Muscle layer of duodenum (tissue), 2 donors: ENCODE measurements around the gene C1QL3.

Experiments
- H3K27ac ChIP-seq: one replicate; pipeline ENCODE4 v1.7.0; 2013; ENCODE audit warnings: mild to moderate bottlenecking, low read length
- H3K27me3 ChIP-seq: one replicate; pipeline ENCODE4 v1.7.0; 2013; ENCODE audit warnings: low read depth, mild to moderate bottlenecking, control low read depth, low read length
- H3K36me3 ChIP-seq, 2 donors: one replicate each; pipeline ENCODE4 v1.7.0; 2013; ENCODE audit warnings: low read length in 2 of 2, control low read depth in 1 of 2, mild to moderate bottlenecking in 1 of 2; ENCODE audit not compliant: insufficient read depth in 2 of 2, control insufficient read depth in 1 of 2
- H3K4me1 ChIP-seq, 2 donors: one replicate each; pipeline ENCODE4 v1.7.0; 2013; ENCODE audit warnings: low read length in 2 of 2, mild to moderate bottlenecking in 2 of 2, control low read depth in 1 of 2, moderate library complexity in 1 of 2; ENCODE audit not compliant: insufficient read depth in 2 of 2, control insufficient read depth in 1 of 2
- H3K4me3 ChIP-seq, 2 donors: one replicate each; pipeline ENCODE4 v1.7.0; 2013; ENCODE audit warnings: low read length in 2 of 2, low read depth in 1 of 2, mild to moderate bottlenecking in 1 of 2
- H3K9me3 ChIP-seq, 2 donors: one replicate each; pipeline ENCODE4 v1.7.0; 2013; ENCODE audit warnings: low read length in 2 of 2, control low read depth in 1 of 2, mild to moderate bottlenecking in 1 of 2; ENCODE audit not compliant: control insufficient read depth in 1 of 2
- donor health status: healthy.

The C1QL3 gene

DNA sequence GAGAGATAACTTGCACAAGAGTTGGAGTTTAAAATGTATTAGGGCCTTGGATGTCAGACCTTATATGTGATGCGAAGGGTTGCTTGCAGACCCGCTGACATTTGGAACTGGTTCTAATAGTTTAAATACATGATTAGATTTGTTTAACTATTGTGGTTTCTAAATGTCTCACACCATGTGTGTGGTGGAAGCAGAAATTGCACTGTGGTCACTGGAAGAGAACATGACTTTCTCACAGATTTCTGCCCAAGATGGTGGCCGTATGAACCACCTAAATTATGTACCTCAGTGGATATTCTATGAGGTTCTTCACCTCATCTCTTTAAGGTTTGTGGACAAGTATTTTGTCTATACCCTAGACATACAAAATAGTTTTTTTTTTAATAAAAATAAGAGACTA is 8.2 kb upstream of the C1QL3 start:
- Histone ChIP-seq H3K27me3 (no peaks in the 10 kb centered on the region), H3K36me3 (no peaks in the 10 kb centered on the region), H3K4me3 (no peak overlapping the region), H3K4me1 (no peaks in the 10 kb centered on the region), H3K27ac (no peak overlapping the region), H3K9me3 (no peaks in the 10 kb centered on the region)

DNA sequence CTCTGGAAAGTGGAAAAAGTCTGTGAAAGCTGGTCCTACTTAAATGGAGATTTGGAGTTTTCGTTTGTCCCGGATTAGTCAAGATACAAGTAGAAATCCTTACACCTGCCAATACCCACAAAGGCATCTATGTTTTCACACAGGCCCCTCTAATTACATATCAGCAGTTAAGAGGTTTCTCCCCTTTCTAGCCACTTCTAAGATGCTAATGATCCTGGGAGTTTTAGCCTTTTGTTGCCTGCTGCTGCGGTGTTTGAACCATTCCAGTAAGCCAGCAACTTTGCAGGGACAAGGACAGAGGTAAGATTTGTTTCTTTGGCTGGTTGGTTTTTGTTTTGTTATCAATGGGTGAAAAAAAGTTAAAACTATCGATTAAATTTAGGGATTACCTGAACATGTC is 5.8 kb upstream of the C1QL3 start:
- no peak overlapping the region for H3K4me3 ChIP-seq

GRCh38 chr10:16520900-16521299 is 779 bp downstream of the C1QL3 start:
- Histone ChIP-seq H3K36me3 (no peaks in the 10 kb centered on the region), H3K27ac (no peak overlapping the region), H3K27me3 (peaks cover 14% of the 10 kb centered on the region), H3K4me1 (peaks cover 0 to 24% of the 10 kb centered on the region in 2 donors), H3K4me3 (peak overlapping the region in 1 of 2 donors; percentile 70), H3K9me3 (no peaks in the 10 kb centered on the region)

More for the DNA sequence above, 5.8 kb upstream of the C1QL3 start:
- Histone ChIP-seq H3K27ac (no peak overlapping the region), H3K4me1 (no peaks in the 10 kb centered on the region), H3K27me3 (no peaks in the 10 kb centered on the region), H3K36me3 (no peaks in the 10 kb centered on the region), H3K9me3 (no peaks in the 10 kb centered on the region)

GRCh38 chr10:16519908-16520861 is 1.5 kb downstream of the C1QL3 start:
- Histone ChIP-seq H3K4me3 (peak overlapping the region in 1 of 2 donors; percentile 70), H3K4me1 (peaks cover 0 to 24% of the 10 kb centered on the region in 2 donors), H3K9me3 (no peaks in the 10 kb centered on the region), H3K36me3 (no peaks in the 10 kb centered on the region), H3K27ac (no peak overlapping the region), H3K27me3 (peaks cover 14% of the 10 kb centered on the region)

- Histone ChIP-seq H3K36me3 (no peaks in the 10 kb centered on the region), H3K4me3 (peak overlapping the region in 1 of 2 donors; percentile 70), H3K9me3 (no peaks in the 10 kb centered on the region), H3K27me3 (peaks cover 14% of the 10 kb centered on the region), H3K4me1 (peaks cover 0 to 24% of the 10 kb centered on the region in 2 donors), H3K27ac (no peak overlapping the region)
Measured at GRCh38 chr10:16519250-16519907, 2.3 kb downstream of the C1QL3 start.

DNA sequence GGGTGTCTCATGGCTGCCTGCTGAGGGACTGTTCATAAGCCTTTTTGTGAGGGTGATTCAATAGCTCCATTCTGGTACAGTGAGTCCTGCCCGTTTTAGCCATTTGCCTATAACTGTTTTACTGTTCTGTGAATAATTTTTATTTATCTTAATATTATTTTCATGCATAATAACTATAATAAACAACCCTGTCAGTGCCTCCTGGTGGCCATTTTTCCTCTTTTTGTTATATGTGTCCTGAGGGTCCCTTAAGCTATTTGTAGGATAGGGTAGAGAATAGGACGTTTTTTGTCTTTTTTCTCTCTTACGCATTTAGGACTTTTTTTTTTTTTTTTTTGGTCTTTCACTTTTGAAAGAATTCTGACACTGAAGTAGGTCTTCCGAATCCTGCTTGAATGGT is 2.9 kb downstream of the C1QL3 start:
- Histone ChIP-seq H3K9me3 (no peaks in the 10 kb centered on the region), H3K4me1 (peaks cover 0 to 24% of the 10 kb centered on the region in 2 donors), H3K4me3 (no peak overlapping the region), H3K27me3 (peaks cover 14% of the 10 kb centered on the region), H3K36me3 (no peaks in the 10 kb centered on the region), H3K27ac (no peak overlapping the region)

GRCh38 chr10:16510843-16511242 is 10.8 kb downstream of the C1QL3 start:
- Histone ChIP-seq H3K27ac (no peak overlapping the region), H3K4me3 (no peak overlapping the region), H3K9me3 (no peaks in the 10 kb centered on the region), H3K4me1 (no peaks in the 10 kb centered on the region), H3K36me3 (peaks cover 0 to 3% of the 10 kb centered on the region in 2 donors), H3K27me3 (no peaks in the 10 kb centered on the region)

GRCh38 chr10:16509996-16510395 is 11.7 kb downstream of the C1QL3 start:
- H3K27me3 ChIP-seq = no peaks in the 10 kb centered on the region
- H3K4me3 ChIP-seq = no peak overlapping the region
- H3K36me3 ChIP-seq = peaks cover 0 to 3% of the 10 kb centered on the region in 2 donors
- H3K27ac ChIP-seq = no peak overlapping the region
- H3K9me3 ChIP-seq = no peaks in the 10 kb centered on the region
- no peaks in the 10 kb centered on the region for H3K4me1 ChIP-seq

GRCh38 chr10:16505161-16505560 is 16.5 kb downstream of the C1QL3 start:
- no peaks in the 10 kb centered on the region for H3K9me3 ChIP-seq
- H3K27ac ChIP-seq = no peak overlapping the region
- H3K4me3 ChIP-seq = no peak overlapping the region
- no peaks in the 10 kb centered on the region for H3K27me3 ChIP-seq
- H3K4me1 ChIP-seq = no peaks in the 10 kb centered on the region
- H3K36me3 ChIP-seq = peaks cover 0 to 3% of the 10 kb centered on the region in 2 donors

DNA sequence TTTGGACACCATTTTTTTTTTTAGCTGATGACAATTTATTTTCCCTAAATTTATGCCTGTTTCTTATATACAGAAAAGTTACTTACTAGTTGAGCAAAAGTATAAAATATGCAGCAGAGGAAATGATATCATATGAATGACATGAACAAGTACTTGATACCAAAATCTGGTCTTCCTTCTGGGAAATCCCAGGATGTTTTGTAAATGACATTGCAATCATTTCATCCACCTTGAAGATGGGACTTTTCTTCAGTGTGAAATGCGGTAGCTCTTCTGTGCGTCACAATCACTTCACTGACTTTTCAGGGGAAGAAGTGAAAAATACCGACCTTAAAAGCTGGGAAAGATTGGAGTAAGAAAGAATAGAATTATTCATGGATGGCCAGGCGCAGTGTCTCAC is 23.8 kb downstream of the C1QL3 start:
- Histone ChIP-seq H3K4me3 (no peak overlapping the region), H3K36me3 (no peaks in the 10 kb centered on the region), H3K27ac (no peak overlapping the region), H3K4me1 (no peaks in the 10 kb centered on the region), H3K9me3 (no peaks in the 10 kb centered on the region), H3K27me3 (no peaks in the 10 kb centered on the region)

DNA sequence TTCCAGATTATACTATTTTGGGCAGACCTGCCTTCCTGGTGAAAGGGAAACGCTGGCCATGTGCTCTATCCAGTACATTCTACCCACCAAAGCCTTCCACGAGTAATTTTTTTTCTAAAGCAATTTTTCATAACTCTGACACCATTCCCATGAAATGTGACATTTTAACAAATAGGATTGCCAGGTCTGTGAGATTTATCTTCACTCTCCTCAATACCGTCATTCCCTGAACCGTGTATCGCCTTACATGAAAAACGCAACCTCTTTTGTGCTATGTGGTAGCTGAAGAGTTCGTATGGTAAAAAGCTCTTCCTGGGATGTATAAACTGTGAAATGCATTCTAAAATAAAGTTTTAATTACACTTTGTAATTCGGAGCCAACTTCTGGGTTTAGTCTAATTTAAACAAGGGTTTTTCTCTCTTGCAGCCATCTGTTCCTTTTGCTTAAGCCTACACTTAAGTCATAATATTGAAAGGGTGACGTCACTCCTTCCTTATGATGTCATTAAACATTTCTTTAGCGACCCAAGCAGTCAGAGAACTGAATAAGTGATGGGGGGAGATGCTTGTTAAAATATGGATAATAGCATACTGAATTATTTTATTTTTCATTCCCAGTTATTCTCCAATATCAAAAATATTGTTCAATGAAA is 27.7 kb downstream of the C1QL3 start:
- H3K9me3 ChIP-seq = no peaks in the 10 kb centered on the region
- no peaks in the 10 kb centered on the region for H3K27me3 ChIP-seq
- H3K4me1 ChIP-seq = no peaks in the 10 kb centered on the region
- H3K36me3 ChIP-seq = peaks cover 0 to 4% of the 10 kb centered on the region in 2 donors
- H3K27ac ChIP-seq = no peak overlapping the region
- no peak overlapping the region for H3K4me3 ChIP-seq
